Skin of body (tissue), 2 donors: ENCODE measurements around the gene CPSF3. TPM values are rescaled to one million over a fixed set of nuclear protein-coding genes. Genes with fewer than 3 reads are reported as not detected.
"Not testable (repeated sequence)": the region's sequence is repeated elsewhere in the genome, so short reads cannot be mapped to it uniquely, and the experiment has no call there.

Experiments
- DNase-seq: peaks from one replicate; lab custom pipeline; 2025; lab: John Stamatoyannopoulos, UW
- total RNA-seq: library from RNA; depleted of rRNA; stranded (reverse); fragments of >200 nt; gene quantifications from one replicate; pipeline ENCODE4 v1.2.3, GENCODE V29; 2014

Gene CPSF3
- total RNA-seq, 1 donor from 2014 or later: 38.4 TPM

DNA sequence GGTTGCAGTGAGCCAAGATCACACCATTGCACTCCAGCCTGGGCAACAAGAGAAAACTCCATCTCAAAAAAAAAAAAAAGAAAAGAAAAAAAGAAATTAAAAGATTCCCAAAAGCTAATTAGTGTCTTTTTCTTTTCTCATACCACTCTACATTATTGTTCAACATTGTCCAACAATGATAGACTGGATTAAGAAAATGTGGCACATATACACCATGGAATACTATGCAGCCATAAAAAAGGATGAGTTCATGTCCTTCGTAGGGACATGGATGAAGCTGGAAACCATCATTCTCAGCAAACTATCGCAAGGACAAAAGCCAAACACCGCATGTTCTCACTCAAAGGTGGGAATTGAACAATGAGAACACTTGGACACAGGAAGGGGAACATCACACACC, 90.5 kb downstream of the CPSF3 start:
- not testable (repeated sequence) for DNase-seq

DNA sequence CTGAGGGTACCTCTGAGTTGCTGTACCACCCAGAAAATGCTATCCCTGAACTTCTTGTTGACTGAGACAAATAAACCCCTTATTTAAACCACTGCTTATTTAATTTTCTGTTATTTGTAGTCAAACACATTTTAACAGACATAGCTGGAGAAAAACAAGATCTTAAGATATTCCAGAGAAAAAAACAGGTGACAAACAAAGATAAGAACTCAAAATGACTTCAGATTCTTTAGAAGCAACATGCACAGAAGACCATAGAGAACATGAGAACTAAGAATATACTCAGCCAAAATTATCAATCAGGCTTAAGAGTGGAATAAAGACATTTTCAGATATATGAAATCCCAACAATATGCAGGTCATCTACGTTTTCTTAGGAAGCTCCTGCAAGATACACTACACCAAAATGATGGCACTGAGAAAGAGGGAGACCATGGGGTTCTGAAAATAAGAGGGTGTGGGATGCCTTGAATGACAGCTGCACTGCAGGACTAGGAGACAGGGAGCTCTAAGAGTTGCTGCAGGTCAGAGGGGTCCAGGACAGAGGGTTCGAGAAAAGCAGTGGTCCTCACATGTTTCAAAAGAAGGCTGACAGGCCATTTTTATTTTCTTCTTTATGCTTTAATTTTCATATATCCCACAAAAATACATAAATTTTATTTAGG, 93.8 kb downstream of the CPSF3 start:
- DNase-seq: no peak

DNA sequence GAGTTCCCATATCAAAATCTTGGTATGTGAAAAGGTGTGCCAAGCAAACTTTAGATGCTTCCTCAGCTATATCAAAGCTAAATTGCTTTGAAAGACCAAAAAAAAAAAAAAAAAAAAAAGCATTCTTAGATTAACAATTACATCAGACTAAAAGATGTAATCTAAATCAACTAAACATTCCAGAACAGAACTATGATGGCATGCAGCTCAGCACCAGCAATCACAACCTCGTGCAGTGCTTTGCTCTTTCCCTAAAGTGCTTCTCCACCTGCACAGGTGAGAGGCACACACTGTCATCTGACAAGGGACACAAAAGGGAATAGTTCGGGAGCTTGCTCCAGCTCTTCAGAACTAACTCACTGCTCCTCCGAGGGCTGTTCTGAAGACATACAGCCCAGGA, 94.7 kb downstream of the CPSF3 start:
- no peak for DNase-seq

DNA sequence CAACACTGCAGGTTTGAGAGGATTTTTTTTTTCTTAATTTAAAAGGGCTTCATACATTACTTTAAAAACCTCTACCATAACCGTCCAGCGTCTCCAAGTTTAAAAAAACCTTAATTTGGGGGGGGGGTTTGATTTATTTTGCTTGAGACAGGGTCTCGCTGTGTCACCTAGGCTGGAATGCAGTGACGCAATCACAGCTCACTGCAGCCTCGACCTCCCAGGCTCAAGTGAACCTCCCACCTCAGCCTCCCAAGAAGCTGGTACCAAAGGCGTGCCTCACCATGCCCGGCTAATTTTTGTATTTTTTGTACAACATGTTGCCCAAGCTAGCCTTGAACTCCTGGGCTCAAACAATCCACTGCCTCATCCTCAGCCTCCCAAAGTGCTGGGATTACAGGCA, 95.3 kb downstream of the CPSF3 start:
- DNase-seq: no peak

DNA sequence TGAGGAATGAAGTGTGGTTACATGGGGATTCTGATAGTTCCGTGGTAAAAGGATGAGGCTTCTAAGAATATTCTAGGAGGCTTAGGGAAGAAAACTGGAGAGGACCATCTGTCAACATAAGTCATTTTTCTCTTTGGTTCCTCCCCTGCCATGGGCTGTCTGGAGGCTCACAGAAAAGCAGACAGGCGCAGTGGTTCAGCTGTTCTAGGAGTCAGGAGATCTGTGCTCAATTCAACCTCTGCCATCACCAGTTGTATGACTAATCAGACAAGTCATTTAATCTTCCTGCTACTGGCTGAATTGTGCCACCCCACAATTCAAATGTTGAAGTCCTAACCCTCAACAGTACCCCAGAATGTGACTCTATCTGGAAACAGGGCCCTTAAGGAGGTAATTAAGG, 95.8 kb downstream of the CPSF3 start:
- no peak for DNase-seq

Other genes with a start within 250 kb of the CPSF3 start
- 19.0 TPM for gene ASAP2, start 216.8 kb upstream of the CPSF3 start, total RNA-seq
- gene ITGB1BP1, start 126 bp upstream of the CPSF3 start, total RNA-seq: 39.1 TPM
- gene IAH1, start 50.9 kb downstream of the CPSF3 start, total RNA-seq: 31.0 TPM
- 44.2 TPM for gene ADAM17, start 132.2 kb downstream of the CPSF3 start, total RNA-seq
- gene YWHAQ, start 207.3 kb downstream of the CPSF3 start, total RNA-seq: 172 TPM